Right hindlimb (tissue), 1 donor: ENCODE results near the gene GKN1.
"Not testable (repeated sequence)": the region's sequence is repeated elsewhere in the genome, so short reads cannot be mapped to it uniquely, and the experiment has no call there.

Source experiments
- DNase-seq: peaks from one replicate; pipeline ENCODE4 v3.0.0-alpha.2; 2018

Gene GKN1

DNA sequence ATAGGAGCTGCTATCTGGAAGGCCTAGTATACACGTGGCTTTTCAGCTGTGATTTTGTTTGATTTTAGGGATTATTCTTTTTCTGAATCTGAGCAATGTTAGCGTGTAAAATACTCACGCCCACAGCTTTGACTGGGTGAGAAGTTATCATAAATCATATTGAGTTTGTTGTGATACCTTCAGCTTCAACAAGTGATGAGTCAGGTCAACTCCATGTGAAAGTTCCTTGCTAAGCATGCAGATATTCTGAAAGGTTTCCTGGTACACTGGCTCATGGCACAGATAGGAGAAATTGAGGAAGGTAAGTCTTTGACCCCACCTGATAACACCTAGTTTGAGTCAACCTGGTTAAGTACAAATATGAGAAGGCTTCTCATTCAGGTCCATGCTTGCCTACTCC is at the start of gene GKN1:
TSS of gene GKN1 (plus strand) at position 386 of the 400 bp plus-strand sequence. CDS start 42 bp downstream, outside the sequence.
- no peak for DNase-seq

- DNase-seq: no peak
Observed at GRCh38 chr2:68925295-68925896, 49.0 kb upstream of the GKN1 start.

GRCh38 chr2:68926796-68927195 is 47.6 kb upstream of the GKN1 start:
- no peak for DNase-seq

GRCh38 chr2:68931149-68931711 is 43.2 kb upstream of the GKN1 start:
- no peak for DNase-seq

DNA sequence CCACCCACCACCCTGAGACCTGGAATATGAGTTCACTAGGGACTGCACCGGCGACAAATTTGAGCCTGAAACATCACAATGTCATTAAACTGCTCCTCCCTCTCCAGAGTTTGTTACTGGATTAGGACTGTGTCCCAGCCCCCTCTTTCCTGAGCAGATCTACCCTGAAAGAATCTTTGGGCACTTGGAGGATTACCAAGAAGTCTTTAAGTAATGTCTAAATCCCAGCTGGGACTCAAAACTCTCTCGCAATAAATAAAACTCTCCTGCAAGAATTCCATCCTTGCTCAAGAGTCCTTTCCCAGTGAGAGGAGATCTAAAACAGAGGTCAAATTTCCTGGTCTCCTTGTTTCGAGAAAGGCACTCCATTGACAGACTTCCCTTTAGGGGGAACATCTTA is 42.6 kb upstream of the GKN1 start:
- no peak for DNase-seq

DNA sequence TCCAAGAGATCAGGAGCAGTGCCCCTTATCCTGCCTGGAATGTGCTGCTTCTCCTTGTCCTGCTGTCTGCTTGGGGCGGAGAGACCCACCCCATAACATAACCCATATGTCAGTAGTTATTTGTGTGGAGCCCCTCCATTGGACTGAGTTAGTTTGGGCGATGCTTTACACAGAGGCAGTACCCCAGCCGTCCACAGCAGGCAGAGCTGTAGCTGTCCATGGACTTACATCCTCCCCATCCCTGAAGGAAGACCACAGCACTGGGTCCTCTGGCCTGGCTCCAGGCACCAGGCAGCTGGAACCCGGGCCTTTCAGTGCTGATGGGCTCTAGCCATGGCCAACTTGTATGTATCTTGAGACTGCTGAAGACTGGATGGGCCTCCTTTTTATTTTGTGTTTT is 42.0 kb upstream of the GKN1 start:
- no peak for DNase-seq

GRCh38 chr2:68934021-68934420 is 40.4 kb upstream of the GKN1 start:
- DNase-seq: no peak

- no peak for DNase-seq
Observed at GRCh38 chr2:68935471-68935870, 39.0 kb upstream of the GKN1 start.

- no peak for DNase-seq
Observed at GRCh38 chr2:68936427-68936826, 38.0 kb upstream of the GKN1 start.

- no peak for DNase-seq
Observed at GRCh38 chr2:68936889-68937288, 37.5 kb upstream of the GKN1 start.

- no peak for DNase-seq
Observed at GRCh38 chr2:68937346-68938055, 36.9 kb upstream of the GKN1 start.

- no peak for DNase-seq
Observed at GRCh38 chr2:68938938-68939337, 35.5 kb upstream of the GKN1 start.

- DNase-seq: no peak
Observed at GRCh38 chr2:68939962-68940361, 34.5 kb upstream of the GKN1 start.

- no peak for DNase-seq
Observed at GRCh38 chr2:68940369-68940768, 34.1 kb upstream of the GKN1 start.

DNA sequence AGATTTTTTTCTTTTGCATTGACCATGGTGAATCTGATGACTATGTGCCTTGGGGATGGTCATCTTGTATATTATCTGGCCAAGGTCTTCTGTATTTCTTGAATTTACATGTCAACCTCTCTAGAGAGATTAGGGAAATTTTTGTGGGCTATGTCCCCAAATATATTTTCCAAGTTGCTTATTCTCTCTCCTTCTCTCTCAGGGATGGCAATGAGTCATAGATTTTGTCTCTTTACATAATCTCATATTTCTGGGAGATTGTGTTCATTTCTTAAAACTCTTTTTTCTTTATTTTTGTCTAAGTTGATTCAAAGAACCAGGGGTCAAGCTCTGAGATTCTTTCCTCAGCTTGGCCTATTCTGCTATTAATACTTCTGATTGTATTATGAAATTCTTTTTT is 31.6 kb upstream of the GKN1 start:
- no peak for DNase-seq

GRCh38 chr2:68943581-68944568 is 30.6 kb upstream of the GKN1 start:
- peak; percentile 79 for DNase-seq

GRCh38 chr2:68946117-68946516 is 28.3 kb upstream of the GKN1 start:
- DNase-seq: no peak

- no peak for DNase-seq
Observed at GRCh38 chr2:68948710-68949109, 25.7 kb upstream of the GKN1 start.

DNA sequence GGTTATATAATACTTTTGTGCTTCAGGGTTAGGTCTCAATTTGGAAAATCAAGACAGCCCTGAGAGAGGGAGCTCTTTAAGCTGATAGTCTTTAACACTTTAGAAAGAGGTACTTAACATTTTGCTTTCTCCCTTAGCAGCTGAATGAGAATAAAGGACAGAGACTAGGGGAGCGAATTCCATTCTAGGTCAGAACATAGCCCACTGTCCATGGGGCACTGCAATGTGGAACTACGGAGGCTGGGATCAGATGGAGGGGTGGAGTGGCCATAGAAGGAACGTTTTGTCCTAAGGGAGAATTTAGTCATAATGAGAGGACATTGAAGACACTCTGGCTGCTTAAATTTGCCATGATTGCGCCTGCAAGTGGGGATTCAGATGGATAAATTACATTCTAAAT is 22.5 kb upstream of the GKN1 start:
- no peak for DNase-seq

- DNase-seq: no peak
Observed at GRCh38 chr2:68952887-68953521, 21.4 kb upstream of the GKN1 start, which contains the start of gene GKN2. Gene GKN2 (minus strand): TSS chr2:68952893. CDS start chr2:68952861, 32 bp downstream.

DNA sequence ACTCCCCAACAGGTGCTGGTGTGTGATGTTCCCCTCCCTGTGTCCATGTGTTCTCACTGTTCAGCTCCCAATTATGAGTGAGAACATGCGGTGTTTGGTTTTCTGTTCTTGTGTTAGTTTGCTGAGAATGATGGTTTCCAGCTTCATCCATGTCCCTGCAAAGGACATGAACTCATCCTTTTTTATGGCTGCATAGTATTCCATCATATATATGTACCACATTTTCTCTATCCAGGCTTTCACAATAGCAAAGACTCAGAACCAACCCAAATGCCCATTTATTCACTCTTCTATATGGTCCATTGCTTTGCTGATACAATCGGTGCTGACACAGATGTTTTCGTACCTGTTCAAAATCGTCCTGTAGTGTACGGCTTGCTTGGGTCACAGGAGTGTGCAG is 19.0 kb upstream of the GKN1 start:
- not testable (repeated sequence) for DNase-seq

- DNase-seq: no peak
Observed at GRCh38 chr2:68959001-68959400, 15.4 kb upstream of the GKN1 start.

GRCh38 chr2:68961380-68961779 is 13.1 kb upstream of the GKN1 start:
- no peak for DNase-seq
